ENCODE results near the gene FGF2. TPM values are rescaled to one million over a fixed set of nuclear protein-coding genes. Genes with fewer than 3 reads are reported as not detected.

The FGF2 gene
- polyA plus RNA-seq, 1 of the 3 experiments (the other 2 are of a cell fraction) = 11.1 TPM

DNA sequence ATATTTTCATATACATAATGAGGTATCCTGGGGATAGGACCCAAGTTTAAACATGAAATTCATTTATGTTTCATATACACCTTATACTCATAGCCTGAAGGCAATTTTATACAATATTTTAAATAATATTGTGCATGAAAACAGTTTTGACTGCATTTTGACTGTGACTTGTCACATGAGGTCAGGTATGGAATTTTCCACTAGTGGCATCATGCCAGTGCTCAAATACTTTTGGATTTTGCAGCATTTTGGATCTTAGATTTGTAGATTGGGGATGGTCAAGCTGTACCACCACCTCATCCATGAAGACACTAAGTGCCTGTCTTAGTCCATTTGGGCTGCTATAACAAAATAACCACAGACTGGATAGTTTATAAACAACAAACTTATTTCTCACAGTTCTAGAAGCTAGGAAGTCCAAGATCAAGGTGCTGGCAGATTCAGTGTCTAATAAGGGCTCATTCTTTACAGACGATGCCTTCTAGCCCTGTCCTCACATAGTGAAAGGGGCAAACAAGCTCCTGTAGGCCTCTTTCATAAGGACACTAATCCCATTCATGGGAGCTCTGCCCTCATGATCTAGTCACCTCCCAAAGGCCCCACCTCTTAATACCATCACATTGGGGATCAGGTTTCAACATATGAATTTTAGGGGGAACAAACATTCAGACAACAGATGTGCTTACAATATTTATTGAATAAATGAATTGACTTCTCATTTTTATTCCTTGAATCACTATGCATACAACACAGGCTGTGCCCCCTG lies 86.4 kb downstream of the FGF2 start:
- Histone ChIP-seq H3K27me3 (ENCODE audit: insufficient read depth) (no peaks in the 10 kb centered on the region), H3K9me3 (no peaks in the 10 kb centered on the region), H3K4me1 (ENCODE audit: control insufficient read depth in 1 of 2, insufficient read depth in 2 of 2, low read depth in 1 of 2, low read length in 1 of 2) (peaks cover 0 to 11% of the 10 kb centered on the region in 2 experiments; a peak in 2 of 4 replicates), H3K4me3 (ENCODE audit: low read depth in 2 of 2, low read length in 1 of 2) (no peak overlapping the region), H4K20me1 (ENCODE audit: insufficient read depth) (no peaks in the 10 kb centered on the region), H3K79me2 (ENCODE audit: insufficient read depth) (no peaks in the 10 kb centered on the region), H2AFZ (ENCODE audit: low read depth) (no peak overlapping the region), H3K4me2 (no peak overlapping the region), H3K27ac (ENCODE audit: low read depth in 2 of 2, low read length in 1 of 2) (no peak overlapping the region; a peak in 1 of 4 replicates), H3K36me3 (replicated peaks in 1 of 2; ENCODE audit: control insufficient read depth in 1 of 2, insufficient read depth in 2 of 2, low read length in 1 of 2) (peaks cover 33 to 39% of the 10 kb centered on the region in 2 experiments), H3F3A (replicated peaks; ENCODE audit: insufficient read depth) (peaks cover 22% of the 10 kb centered on the region), H3K9ac (no peak overlapping the region), H3K9me2 (no peaks in the 10 kb centered on the region)
- TF ChIP-seq NFIC (IDR thresholded peaks at IDR 0.05; ENCODE audit: borderline replicate concordance) (no peak), YY1 (IDR thresholded peaks at IDR 0.05; ENCODE audit: low read depth) (no peak), ELF1 (IDR thresholded peaks at IDR 0.05) (no peak), EP300 (IDR thresholded peaks at IDR 0.05; ENCODE audit: borderline replicate concordance in 1 of 2, low read depth in 1 of 2, low read length in 1 of 2) (no peak), GATA2 (CRISPR knock-in tag; IDR thresholded peaks at IDR 0.05) (no peak)
- 77% methylated on average over 1 of the region's 1 CpG for WGBS (ENCODE audit: low lambda C conversion rate)
- POLR2A ChIA-PET = no interaction called here
- DNase-seq = no peak
- CTCF ChIA-PET = interaction anchor here (1.0 to 6.5 kb wide), 16 partner anchors 10 to 336 kb away, joined by 3 to 126 read pairs (median 6); partner anchors contain the start of genes BBS12 and NUDT6

DNA sequence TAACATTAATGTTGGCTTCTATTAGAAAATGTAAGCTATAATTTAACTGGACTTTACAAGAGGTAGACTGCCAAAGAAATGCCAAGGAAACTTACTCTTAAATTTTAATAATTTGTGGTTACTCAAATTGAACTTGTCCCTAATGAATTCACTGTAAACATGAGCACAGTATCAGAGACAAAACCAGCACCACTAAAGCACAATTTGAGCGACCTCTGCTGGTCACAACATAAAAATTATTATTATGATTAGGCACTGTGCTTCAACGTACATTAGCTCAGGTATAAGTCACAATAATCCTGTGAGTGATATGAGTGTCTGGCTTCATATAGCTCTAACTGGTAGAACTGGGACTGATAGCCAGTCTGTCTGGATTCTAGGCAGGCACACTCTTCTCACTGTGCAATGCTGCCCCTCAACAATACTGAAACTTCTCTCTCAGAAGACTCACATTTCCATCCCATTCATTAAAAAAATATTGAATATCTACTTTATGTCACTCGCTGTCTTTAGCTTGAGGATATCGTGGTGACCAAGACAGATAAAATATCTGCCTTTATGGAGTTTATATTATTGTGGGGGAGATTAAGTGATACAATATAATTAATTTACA lies 87.8 kb downstream of the FGF2 start:
- no peaks in the 10 kb centered on the region for H3K27me3 ChIP-seq (ENCODE audit: insufficient read depth)
- ChIA-PET POLR2A (no interaction called here), CTCF (interaction anchor here (0.6 to 6.5 kb wide), 41 partner anchors 8 to 764 kb away, joined by 3 to 126 read pairs (median 4); partner anchors contain the start of genes BBS12, FGF2 and NUDT6)
- DNase-seq = peak; percentile 35
- H3K4me1 ChIP-seq (ENCODE audit: control insufficient read depth in 1 of 2, insufficient read depth in 2 of 2, low read depth in 1 of 2, low read length in 1 of 2) = peaks cover 0 to 11% of the 10 kb centered on the region in 2 experiments; a peak in 2 of 4 replicates
- H3K27ac ChIP-seq (ENCODE audit: low read depth in 2 of 2, low read length in 1 of 2) = peak overlapping the region in 1 of 2 experiments; percentile 30; a peak in 1 of 4 replicates
- no peak overlapping the region for H3K4me3 ChIP-seq (ENCODE audit: low read depth in 2 of 2, low read length in 1 of 2)
- H3K4me2 ChIP-seq = peak overlapping the region; percentile 60; the same call in 1 of the 2 replicates
- no peaks in the 10 kb centered on the region for H4K20me1 ChIP-seq (ENCODE audit: insufficient read depth)
- no peaks in the 10 kb centered on the region for H3K9me2 ChIP-seq
- TF ChIP-seq, protein P1, sequence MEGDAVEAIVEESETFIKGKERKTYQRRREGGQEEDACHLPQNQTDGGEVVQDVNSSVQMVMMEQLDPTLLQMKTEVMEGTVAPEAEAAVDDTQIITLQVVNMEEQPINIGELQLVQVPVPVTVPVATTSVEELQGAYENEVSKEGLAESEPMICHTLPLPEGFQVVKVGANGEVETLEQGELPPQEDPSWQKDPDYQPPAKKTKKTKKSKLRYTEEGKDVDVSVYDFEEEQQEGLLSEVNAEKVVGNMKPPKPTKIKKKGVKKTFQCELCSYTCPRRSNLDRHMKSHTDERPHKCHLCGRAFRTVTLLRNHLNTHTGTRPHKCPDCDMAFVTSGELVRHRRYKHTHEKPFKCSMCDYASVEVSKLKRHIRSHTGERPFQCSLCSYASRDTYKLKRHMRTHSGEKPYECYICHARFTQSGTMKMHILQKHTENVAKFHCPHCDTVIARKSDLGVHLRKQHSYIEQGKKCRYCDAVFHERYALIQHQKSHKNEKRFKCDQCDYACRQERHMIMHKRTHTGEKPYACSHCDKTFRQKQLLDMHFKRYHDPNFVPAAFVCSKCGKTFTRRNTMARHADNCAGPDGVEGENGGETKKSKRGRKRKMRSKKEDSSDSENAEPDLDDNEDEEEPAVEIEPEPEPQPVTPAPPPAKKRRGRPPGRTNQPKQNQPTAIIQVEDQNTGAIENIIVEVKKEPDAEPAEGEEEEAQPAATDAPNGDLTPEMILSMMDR (IDR thresholded peaks at IDR 0.05) = peak; percentile 72
- peak; percentile 73 for TF ChIP-seq SMC3 (IDR thresholded peaks at IDR 0.05; ENCODE audit: low read depth, low read length)
- TF ChIP-seq CHD2 (IDR thresholded peaks at IDR 0.05; ENCODE audit: low read length, partially characterized antibody) = no peak
- TF ChIP-seq, protein P2, sequence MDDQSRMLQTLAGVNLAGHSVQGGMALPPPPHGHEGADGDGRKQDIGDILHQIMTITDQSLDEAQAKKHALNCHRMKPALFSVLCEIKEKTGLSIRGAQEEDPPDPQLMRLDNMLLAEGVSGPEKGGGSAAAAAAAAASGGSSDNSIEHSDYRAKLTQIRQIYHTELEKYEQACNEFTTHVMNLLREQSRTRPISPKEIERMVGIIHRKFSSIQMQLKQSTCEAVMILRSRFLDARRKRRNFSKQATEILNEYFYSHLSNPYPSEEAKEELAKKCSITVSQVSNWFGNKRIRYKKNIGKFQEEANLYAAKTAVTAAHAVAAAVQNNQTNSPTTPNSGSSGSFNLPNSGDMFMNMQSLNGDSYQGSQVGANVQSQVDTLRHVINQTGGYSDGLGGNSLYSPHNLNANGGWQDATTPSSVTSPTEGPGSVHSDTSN (IDR thresholded peaks at IDR 0.05) = peak; percentile 50; the same call in 1 of the 2 replicates
- TF ChIP-seq FOXJ3 (CRISPR knock-in tag; IDR thresholded peaks at IDR 0.05) = no peak
- 0 out of 4 replicates have a peak, but pooled peaks of 1 of the 2 experiments have one; percentile 8 for TF ChIP-seq EP300 (IDR thresholded peaks at IDR 0.05; ENCODE audit: borderline replicate concordance in 1 of 2, low read depth in 1 of 2, low read length in 1 of 2)
- peak; percentile 85 for TF ChIP-seq RAD21 (IDR thresholded peaks at IDR 0.05; ENCODE audit: low read length)
- H3K79me2 ChIP-seq (ENCODE audit: insufficient read depth) = no peaks in the 10 kb centered on the region
- peak overlapping the region; percentile 3; the same call in 1 of the 2 replicates for H3K9ac ChIP-seq
- peak overlapping the region; percentile 36; the same call in 1 of the 2 replicates for H2AFZ ChIP-seq (ENCODE audit: low read depth)
- no peaks in the 10 kb centered on the region for H3K9me3 ChIP-seq
- H3F3A ChIP-seq (replicated peaks; ENCODE audit: insufficient read depth) = peaks cover 22% of the 10 kb centered on the region
- peaks cover 30 to 33% of the 10 kb centered on the region in 2 experiments for H3K36me3 ChIP-seq (replicated peaks in 1 of 2; ENCODE audit: control insufficient read depth in 1 of 2, insufficient read depth in 2 of 2, low read length in 1 of 2)
- WGBS (ENCODE audit: low lambda C conversion rate) = 29% methylated on average over 4 of the region's 4 CpGs

Measured in SK-N-SH (cell line).